Stomach (tissue), 4 donors: ENCODE results near the gene SLMAP.

ENCODE experiments used
- CTCF ChIP-seq, 7 experiments: fragments of 450-650 bp in 4 of 7; fragments of 200-600 bp in 3 of 7; sonication (generic) in 3 of 7; IDR thresholded peaks; one replicate each; pipeline ENCODE4 v1.5.1; 2016 to 2019; ENCODE audit warnings: antibody characterized with exemption in 7 of 7, control low read depth in 2 of 7, mild to moderate bottlenecking in 1 of 7
- POLR2A ChIP-seq, 4 donors: fragments of 450-650 bp; IDR thresholded peaks; one replicate each; pipeline ENCODE4 v1.6.1; 2016; ENCODE audit warnings: antibody characterized with exemption in 4 of 4, control low read depth in 2 of 4, mild to moderate bottlenecking in 1 of 4, moderate library complexity in 1 of 4
- POLR2AphosphoS5 ChIP-seq, 3 donors: sonication (generic); formaldehyde crosslinking; IDR thresholded peaks; one replicate each; pipeline ENCODE4 v1.6.1; 2016; ENCODE audit warnings: antibody characterized with exemption in 3 of 3

GRCh38 chr3:57749542-57749941, 6.6 kb upstream of the SLMAP start:
- TF ChIP-seq CTCF (IDR thresholded peaks at IDR 0.05) = no peak
- TF ChIP-seq POLR2AphosphoS5 (IDR thresholded peaks at IDR 0.05) = no peak
- no peak for TF ChIP-seq POLR2A (IDR thresholded peaks at IDR 0.05)
